ENCODE measurements around the gene RALB.

- TF ChIP-seq CTCF (conservative IDR thresholded peaks at IDR 0.05; ENCODE audit: low read depth in 2 of 2) (no peak), REST (IDR thresholded peaks at IDR 0.05; ENCODE audit: unreplicated experiment) (no peak), EZH2phosphoT487 (IDR thresholded peaks at IDR 0.05; ENCODE audit: unreplicated experiment) (no peak), POLR2AphosphoS5 (IDR thresholded peaks at IDR 0.05; ENCODE audit: low read depth) (no peak), EZH2 (IDR thresholded peaks at IDR 0.05; ENCODE audit: low read depth, unreplicated experiment) (no peak), ZNF114 (CRISPR knock-in tag; IDR thresholded peaks at IDR 0.05) (no peak), ETS1 (IDR thresholded peaks at IDR 0.05) (no peak), NANOG (IDR thresholded peaks at IDR 0.05; ENCODE audit: borderline replicate concordance) (no peak), ZNF462 (CRISPR knock-in tag; IDR thresholded peaks at IDR 0.05) (no peak), CREB1 (CRISPR knock-in tag; IDR thresholded peaks at IDR 0.05; ENCODE audit: low read depth) (no peak), JUNB (IDR thresholded peaks at IDR 0.05; ENCODE audit: unreplicated experiment) (no peak), ZNF331 (CRISPR knock-in tag; IDR thresholded peaks at IDR 0.05; ENCODE audit: low read depth) (no peak), STAT1 (IDR thresholded peaks at IDR 0.05; ENCODE audit: unreplicated experiment) (no peak)
These were observed 47.5 kb upstream of the RALB start for GRCh38 chr2:120204945-120205670.

All from GM23338 (cell line).